Thyroid gland (tissue), 4 donors: ENCODE data around the gene TNFAIP8.

ENCODE experiments used
- POLR2A ChIP-seq, 2 donors: fragments of 450-650 bp; IDR thresholded peaks; one replicate each; pipeline ENCODE4 v1.6.1; 2017; ENCODE audit warnings: antibody characterized with exemption in 2 of 2, mild to moderate bottlenecking in 2 of 2, moderate library complexity in 1 of 2
- TF ChIP-seq, protein P1 (sequence below), 6 experiments: fragments of 200-600 bp in 3 of 6; fragments of 450-650 bp in 3 of 6; sonication (generic) in 3 of 6; IDR thresholded peaks; one replicate each; pipeline ENCODE4 v1.5.1; 2016 to 2019; ENCODE audit warnings: antibody characterized with exemption in 6 of 6, mild to moderate bottlenecking in 2 of 6, inconsistent platforms in 1 of 6, moderate library complexity in 1 of 6

- TF ChIP-seq, protein P1, sequence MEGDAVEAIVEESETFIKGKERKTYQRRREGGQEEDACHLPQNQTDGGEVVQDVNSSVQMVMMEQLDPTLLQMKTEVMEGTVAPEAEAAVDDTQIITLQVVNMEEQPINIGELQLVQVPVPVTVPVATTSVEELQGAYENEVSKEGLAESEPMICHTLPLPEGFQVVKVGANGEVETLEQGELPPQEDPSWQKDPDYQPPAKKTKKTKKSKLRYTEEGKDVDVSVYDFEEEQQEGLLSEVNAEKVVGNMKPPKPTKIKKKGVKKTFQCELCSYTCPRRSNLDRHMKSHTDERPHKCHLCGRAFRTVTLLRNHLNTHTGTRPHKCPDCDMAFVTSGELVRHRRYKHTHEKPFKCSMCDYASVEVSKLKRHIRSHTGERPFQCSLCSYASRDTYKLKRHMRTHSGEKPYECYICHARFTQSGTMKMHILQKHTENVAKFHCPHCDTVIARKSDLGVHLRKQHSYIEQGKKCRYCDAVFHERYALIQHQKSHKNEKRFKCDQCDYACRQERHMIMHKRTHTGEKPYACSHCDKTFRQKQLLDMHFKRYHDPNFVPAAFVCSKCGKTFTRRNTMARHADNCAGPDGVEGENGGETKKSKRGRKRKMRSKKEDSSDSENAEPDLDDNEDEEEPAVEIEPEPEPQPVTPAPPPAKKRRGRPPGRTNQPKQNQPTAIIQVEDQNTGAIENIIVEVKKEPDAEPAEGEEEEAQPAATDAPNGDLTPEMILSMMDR (IDR thresholded peaks at IDR 0.05) = no peak
- no peak for TF ChIP-seq POLR2A (IDR thresholded peaks at IDR 0.05)
Observed at GRCh38 chr5:119393201-119393691, 37.4 kb downstream of the TNFAIP8 start.
